GM20431 (cell line): ENCODE data around the gene RNU1-1.
"Not testable (repeated sequence)": the region's sequence is repeated elsewhere in the genome, so short reads cannot be mapped to it uniquely, and the experiment has no call there.

Experiments used
- in situ Hi-C: fragments of 300-500 bp; cut with MseI, MboI; formaldehyde crosslinking; loops from one replicate; pipeline ENCODE4 v1.15.0; 2020; ENCODE audit warnings: low sequenced_read_pairs; ENCODE audit not compliant: unreplicated experiment

Gene RNU1-1

GRCh38 chr1:16514107-16515055 is at the start of gene RNU1-1:
RNU1-1 (minus strand) TSS chr1:16514285.
- in situ Hi-C loops: not testable (repeated sequence)

- in situ Hi-C loops: not testable (repeated sequence)
Observed at GRCh38 chr1:16561035-16561434, 47.0 kb upstream of the RNU1-1 start.

- in situ Hi-C loops: not testable (repeated sequence)
Observed at GRCh38 chr1:16560498-16560897, 46.4 kb upstream of the RNU1-1 start.

- in situ Hi-C loops: not testable (repeated sequence)
Observed at GRCh38 chr1:16559688-16560087, 45.6 kb upstream of the RNU1-1 start.

- in situ Hi-C loops: not testable (repeated sequence)
Observed at GRCh38 chr1:16557034-16557433, 42.9 kb upstream of the RNU1-1 start.

- in situ Hi-C loops: not testable (repeated sequence)
Observed at GRCh38 chr1:16553244-16553643, 39.2 kb upstream of the RNU1-1 start.

- in situ Hi-C loops: not testable (repeated sequence)
Observed at GRCh38 chr1:16550212-16550918, 36.3 kb upstream of the RNU1-1 start.

GRCh38 chr1:16549545-16549944 is 35.5 kb upstream of the RNU1-1 start:
- in situ Hi-C loops: not testable (repeated sequence)

GRCh38 chr1:16547502-16548241 is 33.6 kb upstream of the RNU1-1 start:
- in situ Hi-C loops: not testable (repeated sequence)

GRCh38 chr1:16545682-16546095 is 31.6 kb upstream of the RNU1-1 start:
- in situ Hi-C loops: not testable (repeated sequence)

GRCh38 chr1:16540421-16540893 is 26.4 kb upstream of the RNU1-1 start:
- in situ Hi-C loops: not testable (repeated sequence)

GRCh38 chr1:16537528-16537927 is 23.4 kb upstream of the RNU1-1 start:
- in situ Hi-C loops: not testable (repeated sequence)

- in situ Hi-C loops: not testable (repeated sequence)
Observed at GRCh38 chr1:16536796-16537195, 22.7 kb upstream of the RNU1-1 start.

- in situ Hi-C loops: not testable (repeated sequence)
Observed at GRCh38 chr1:16535898-16536297, 21.8 kb upstream of the RNU1-1 start.

GRCh38 chr1:16535487-16535886 is 21.4 kb upstream of the RNU1-1 start:
- in situ Hi-C loops: not testable (repeated sequence)

GRCh38 chr1:16534829-16535456 is 20.9 kb upstream of the RNU1-1 start:
- in situ Hi-C loops: not testable (repeated sequence)

- in situ Hi-C loops: not testable (repeated sequence)
Observed at GRCh38 chr1:16534239-16534828, 20.2 kb upstream of the RNU1-1 start.

- in situ Hi-C loops: not testable (repeated sequence)
Observed at GRCh38 chr1:16532235-16532991, 18.3 kb upstream of the RNU1-1 start.

- in situ Hi-C loops: loop anchor here (10.0 kb wide), 1 partner anchor 76 kb away; no protein-coding TSS in a partner anchor
Observed at GRCh38 chr1:16528338-16528737, 14.3 kb upstream of the RNU1-1 start.
